ENCODE results near the gene ANKRD9.

The ANKRD9 gene

GRCh38 chr14:102541771-102542170 is 32.2 kb upstream of the ANKRD9 start:
- TF ChIP-seq GATA3 (IDR thresholded peaks at IDR 0.05; ENCODE audit: low read depth, low read length) (no peak), GATA2 (IDR thresholded peaks at IDR 0.05; ENCODE audit: low read depth, low read length) (no peak)

DNA sequence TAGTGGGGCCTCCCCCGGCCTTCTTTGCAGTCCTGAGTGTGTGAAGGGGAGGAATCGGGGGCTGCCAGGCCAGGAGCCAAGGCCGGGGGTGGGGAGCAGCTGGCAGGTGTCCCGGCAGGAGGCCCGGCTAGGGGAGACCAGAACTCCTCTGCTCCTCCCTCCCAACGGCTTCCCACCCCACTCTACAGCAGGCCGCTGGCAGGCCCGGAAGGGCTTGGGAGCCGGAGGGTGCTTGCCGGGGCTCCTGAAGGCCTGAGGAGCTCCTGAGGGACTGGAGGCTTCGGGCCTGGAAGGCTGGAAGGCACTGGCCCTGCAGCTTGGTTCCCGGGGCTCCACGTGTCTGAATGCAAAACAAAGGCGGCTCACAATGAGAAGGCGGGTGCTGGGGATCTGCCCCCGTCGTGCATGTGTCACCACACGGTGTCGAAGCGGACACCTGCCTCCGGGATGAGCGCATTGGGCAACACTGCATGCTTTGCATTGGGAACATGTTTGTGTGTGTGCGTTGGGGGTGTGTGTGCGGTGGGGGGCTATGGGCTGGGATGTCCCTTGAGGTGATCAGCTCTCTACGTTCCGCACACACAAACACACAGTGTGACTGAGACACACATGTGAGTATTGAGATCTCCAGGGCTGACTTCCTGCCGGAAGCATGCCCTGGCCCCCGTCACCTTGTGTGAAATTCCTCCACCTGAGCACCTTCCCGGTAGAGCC is 30.9 kb upstream of the ANKRD9 start:
- TF ChIP-seq GATA3 (IDR thresholded peaks at IDR 0.05; ENCODE audit: low read depth, low read length) (no peak), GATA2 (IDR thresholded peaks at IDR 0.05; ENCODE audit: low read depth, low read length) (no peak)

DNA sequence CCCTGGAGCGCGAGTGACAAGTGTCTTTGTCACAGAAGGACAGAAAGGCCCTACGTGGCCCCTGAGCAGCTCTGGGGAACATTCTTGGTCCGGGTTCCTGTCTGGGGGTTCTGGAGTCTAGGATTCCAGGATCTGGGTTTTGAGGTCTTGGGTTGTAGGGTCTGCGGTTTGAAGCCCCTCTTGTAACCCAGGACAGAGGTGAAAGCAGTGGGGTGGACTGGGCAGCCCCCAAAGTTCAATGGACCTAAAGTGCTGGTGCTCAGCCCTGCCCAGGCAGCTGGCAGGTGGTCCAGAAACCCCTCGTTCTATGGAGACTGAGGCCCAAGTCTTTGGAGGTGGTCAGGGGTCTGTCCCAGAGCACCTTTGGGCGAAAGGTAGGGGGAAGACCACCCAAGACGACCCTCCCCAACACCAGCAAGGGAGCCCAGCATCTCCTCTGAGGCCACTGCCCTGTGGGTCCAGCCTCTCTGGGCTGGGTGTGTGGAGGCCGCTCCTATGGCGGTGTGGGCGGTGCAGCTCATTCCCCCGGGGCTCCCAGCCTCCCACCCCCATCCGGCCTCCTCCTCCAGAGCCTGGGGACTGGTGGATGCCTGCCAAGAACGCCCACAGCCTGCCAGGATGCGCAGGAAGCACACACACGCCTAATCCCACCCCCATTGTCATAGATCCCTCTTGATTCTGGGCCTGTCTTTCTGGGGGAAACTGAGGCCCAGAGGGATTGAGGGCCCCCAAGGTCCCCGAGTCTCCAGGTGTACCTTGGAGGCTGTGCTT is 30.2 kb upstream of the ANKRD9 start:
- TF ChIP-seq GATA2 (IDR thresholded peaks at IDR 0.05; ENCODE audit: low read depth, low read length) (no peak), GATA3 (IDR thresholded peaks at IDR 0.05; ENCODE audit: low read depth, low read length) (no peak)

GRCh38 chr14:102538602-102539543 is 29.3 kb upstream of the ANKRD9 start:
- TF ChIP-seq GATA3 (IDR thresholded peaks at IDR 0.05; ENCODE audit: low read depth, low read length) (no peak), GATA2 (IDR thresholded peaks at IDR 0.05; ENCODE audit: low read depth, low read length) (no peak)

DNA sequence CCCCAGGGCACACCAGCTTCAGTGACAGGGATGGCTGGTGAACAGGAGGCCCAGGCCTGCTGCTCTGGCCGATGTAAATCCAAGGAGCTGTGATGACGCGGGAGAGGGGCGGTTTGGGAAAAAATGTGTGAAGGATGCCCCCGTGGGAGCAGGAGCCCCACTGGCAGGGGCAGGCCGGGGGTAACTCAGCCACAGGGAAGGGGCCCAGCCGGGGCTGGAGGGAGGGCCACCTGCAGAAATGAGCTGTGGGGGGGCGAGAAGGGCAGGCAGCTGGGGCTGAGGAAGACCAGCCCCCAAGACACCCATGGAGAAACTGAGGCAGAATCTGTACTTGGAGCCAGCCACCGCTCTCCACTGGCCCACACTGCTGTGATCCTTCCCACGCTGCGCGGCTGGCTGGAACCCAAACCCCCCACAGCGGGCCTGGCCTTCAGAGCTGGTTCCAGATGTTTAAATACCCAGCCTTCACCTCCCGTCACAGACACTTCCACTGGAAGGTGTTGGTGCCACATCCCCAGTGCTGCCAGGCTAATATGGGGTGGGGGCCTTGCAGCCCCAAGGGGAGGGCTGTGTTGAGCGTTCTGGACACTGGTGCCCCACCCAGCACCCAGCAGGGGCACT is 28.5 kb upstream of the ANKRD9 start:
- TF ChIP-seq GATA3 (IDR thresholded peaks at IDR 0.05; ENCODE audit: low read depth, low read length) (no peak), GATA2 (IDR thresholded peaks at IDR 0.05; ENCODE audit: low read depth, low read length) (no peak)

- no peak for TF ChIP-seq GATA3 (IDR thresholded peaks at IDR 0.05; ENCODE audit: low read depth, low read length)
These were observed 22.7 kb upstream of the ANKRD9 start for GRCh38 chr14:102532204-102532658.

GRCh38 chr14:102530828-102531478 is 21.4 kb upstream of the ANKRD9 start:
- TF ChIP-seq GATA2 (IDR thresholded peaks at IDR 0.05; ENCODE audit: low read depth, low read length) = no peak
- no peak for TF ChIP-seq GATA3 (IDR thresholded peaks at IDR 0.05; ENCODE audit: low read depth, low read length)

- TF ChIP-seq GATA2 (IDR thresholded peaks at IDR 0.05; ENCODE audit: low read depth, low read length) = no peak
- no peak for TF ChIP-seq GATA3 (IDR thresholded peaks at IDR 0.05; ENCODE audit: low read depth, low read length)
These were observed 19.0 kb upstream of the ANKRD9 start for GRCh38 chr14:102528431-102529170.

GRCh38 chr14:102525929-102526497 is 16.4 kb upstream of the ANKRD9 start:
- TF ChIP-seq GATA3 (IDR thresholded peaks at IDR 0.05; ENCODE audit: low read depth, low read length) (no peak), GATA2 (IDR thresholded peaks at IDR 0.05; ENCODE audit: low read depth, low read length) (no peak)

DNA sequence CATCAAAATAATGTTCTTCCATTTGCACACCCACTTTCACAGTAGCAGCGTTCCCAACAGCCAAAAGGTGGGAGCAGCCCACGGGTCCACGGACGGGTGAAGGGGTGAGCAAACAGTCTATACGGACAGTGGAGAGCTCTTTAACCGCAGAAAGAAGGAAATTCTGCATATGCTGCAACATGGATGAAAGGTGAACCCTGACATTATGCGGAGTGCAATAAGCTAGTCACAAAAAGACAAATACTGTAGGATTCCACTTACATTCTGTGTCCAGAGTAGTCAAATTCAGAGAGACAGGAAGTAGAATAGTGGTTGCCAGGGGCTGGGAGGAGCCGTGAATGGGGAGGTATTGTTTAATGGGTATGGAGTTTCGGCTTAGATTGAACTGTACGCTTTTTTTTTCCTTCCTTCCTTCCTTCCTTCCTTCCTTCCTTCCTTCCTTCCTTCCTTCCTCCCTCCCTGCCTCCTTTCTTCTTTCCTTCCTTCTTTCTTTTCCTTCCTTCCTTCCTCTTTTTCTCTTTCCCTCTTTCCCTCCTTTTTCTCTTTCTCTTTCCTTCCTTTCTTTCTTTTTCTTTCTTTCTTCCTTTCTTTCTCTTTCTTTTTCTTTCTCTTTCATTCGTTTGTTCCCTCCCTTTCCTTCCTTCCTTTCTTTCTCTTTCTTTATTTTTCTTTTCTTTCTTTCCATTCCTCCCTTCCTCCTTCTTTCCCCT is 15.8 kb upstream of the ANKRD9 start:
- no peak for TF ChIP-seq GATA3 (IDR thresholded peaks at IDR 0.05; ENCODE audit: low read depth, low read length)
- TF ChIP-seq GATA2 (IDR thresholded peaks at IDR 0.05; ENCODE audit: low read depth, low read length) = no peak

GRCh38 chr14:102524451-102525218 is 15.1 kb upstream of the ANKRD9 start:
- TF ChIP-seq GATA2 (IDR thresholded peaks at IDR 0.05; ENCODE audit: low read depth, low read length) = no peak; the same call in 1 of the 2 replicates
- no peak for TF ChIP-seq GATA3 (IDR thresholded peaks at IDR 0.05; ENCODE audit: low read depth, low read length)
